HTR-8/SVneo (cell line): ENCODE data around the gene ADM2.
"Not testable (repeated sequence)": the region's sequence is repeated elsewhere in the genome, so short reads cannot be mapped to it uniquely, and the experiment has no call there.

Experiments used
- DNase-seq: peaks from one replicate; pipeline ENCODE4 v3.0.0; 2011; ENCODE audit warnings: low spot score, mixed read lengths; ENCODE audit not compliant: insufficient read length
- FAIRE-seq: peaks from 2 replicates; lab custom pipeline; 2011; peaks lifted over from hg19 to GRCh38; lab: Jason Lieb, UNC

Gene ADM2

GRCh38 chr22:50481440-50482106, at the start of gene ADM2:
Gene ADM2, plus strand, starts transcription at chr22:50481543. Its CDS starts 305 bp downstream, at chr22:50481848.
- FAIRE-seq (no peak), DNase-seq (peak; percentile 53)

DNA sequence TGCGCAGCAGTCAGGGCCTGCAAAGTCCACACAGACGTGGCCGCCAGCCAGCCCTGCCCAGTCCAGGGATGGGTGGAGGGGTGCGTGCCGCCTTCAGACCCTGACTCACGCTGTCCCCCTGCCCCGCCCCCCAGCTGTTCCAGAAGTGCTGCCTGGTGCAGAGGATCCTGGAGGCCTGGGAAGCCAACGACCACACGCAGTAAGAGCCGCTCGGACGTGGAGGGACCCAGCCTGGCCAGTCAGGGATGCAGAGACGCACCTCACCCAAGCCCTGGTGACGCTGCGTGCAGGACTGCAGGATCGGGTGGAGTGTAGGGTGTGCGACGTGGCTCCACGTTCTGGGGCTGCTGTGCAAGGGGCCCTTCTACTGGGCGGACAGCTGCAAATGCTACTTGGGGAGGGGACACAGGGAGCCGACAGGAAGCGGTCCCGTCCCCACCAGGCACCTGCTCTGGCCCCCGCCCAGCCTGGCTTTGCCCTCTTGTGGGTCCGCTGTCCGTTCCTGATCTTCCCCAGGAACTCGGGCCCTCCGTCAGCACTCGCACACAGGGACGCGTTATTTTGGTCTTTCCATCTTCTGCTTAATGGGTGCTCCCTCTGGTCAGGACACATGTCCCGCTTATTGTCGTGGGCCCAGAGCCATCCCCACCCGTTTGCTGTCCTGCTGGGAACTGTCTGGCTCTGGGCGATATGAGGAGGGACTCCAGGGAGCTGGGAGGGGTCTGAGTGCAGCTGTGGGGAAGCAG, 49.0 kb upstream of the ADM2 start:
- FAIRE-seq (no peak), DNase-seq (no peak)

DNA sequence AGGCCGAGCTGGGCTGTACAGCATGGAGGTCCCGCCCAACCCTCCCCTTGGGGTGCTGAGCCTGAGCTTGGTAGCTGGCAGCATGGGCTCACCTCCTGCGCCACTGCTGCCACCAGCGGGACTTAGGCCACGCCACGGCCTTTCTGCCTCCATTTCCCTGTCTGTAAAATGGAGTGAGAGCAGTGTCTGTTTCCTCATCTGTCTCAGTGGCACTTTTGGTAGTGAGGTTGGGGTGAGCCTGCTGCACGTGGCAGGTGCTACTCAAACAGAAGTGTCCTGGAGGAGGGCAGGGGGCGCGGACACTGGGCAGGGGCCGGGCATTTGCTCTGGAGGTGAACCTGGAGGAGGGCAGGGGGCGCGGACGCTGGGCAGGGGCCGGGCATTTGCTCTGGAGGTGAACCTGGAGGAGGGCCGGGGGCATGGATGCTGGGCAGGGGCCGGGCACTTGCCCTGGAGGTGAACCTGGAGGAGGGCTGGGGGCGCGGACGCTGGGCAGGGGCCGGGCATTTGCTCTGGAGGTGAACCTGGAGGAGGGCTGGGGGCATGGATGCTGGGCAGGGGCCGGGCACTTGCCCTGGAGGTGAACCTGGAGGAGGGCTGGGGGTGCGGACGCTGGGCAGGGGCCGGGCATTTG, 48.3 kb upstream of the ADM2 start:
- FAIRE-seq, DNase-seq: not testable (repeated sequence)

GRCh38 chr22:50434849-50435248, 46.5 kb upstream of the ADM2 start:
- FAIRE-seq (no peak), DNase-seq (no peak)

DNA sequence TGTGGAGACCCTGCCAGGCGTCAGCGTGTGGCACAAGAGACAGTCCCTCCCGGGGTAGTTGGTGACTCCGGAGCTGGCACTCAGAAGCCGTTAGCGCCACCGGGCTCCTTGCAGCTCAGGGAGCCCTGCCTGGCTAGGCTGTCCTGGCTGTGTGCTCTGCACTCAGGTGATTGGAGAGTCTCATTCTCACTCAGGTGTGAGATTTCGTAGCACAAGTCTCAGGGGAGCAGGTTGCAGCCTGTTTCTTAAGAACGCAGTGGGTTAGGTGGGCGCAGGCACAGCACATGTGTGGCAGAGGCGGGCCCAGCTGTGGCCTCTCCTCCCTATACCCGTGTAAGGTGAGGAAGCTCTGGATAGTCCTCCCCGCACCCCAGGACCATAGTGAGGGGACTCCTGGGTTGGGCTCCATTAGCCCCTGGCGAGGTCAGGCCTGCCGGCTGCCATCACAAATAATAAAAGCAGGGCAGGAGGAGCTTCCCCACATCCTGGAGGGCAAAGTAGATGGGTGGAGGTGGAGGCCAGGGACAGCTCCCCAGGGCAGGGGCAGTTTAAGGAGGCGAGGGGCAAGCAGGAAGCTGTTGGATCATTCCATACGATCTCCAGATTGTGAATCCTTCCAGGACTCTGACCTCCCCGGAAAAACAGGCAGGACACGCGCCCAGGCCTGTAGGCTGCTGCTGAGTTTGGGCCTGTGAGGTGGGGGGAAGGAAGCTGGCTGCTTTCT, 45.9 kb upstream of the ADM2 start:
- FAIRE-seq (no peak), DNase-seq (no peak)

DNA sequence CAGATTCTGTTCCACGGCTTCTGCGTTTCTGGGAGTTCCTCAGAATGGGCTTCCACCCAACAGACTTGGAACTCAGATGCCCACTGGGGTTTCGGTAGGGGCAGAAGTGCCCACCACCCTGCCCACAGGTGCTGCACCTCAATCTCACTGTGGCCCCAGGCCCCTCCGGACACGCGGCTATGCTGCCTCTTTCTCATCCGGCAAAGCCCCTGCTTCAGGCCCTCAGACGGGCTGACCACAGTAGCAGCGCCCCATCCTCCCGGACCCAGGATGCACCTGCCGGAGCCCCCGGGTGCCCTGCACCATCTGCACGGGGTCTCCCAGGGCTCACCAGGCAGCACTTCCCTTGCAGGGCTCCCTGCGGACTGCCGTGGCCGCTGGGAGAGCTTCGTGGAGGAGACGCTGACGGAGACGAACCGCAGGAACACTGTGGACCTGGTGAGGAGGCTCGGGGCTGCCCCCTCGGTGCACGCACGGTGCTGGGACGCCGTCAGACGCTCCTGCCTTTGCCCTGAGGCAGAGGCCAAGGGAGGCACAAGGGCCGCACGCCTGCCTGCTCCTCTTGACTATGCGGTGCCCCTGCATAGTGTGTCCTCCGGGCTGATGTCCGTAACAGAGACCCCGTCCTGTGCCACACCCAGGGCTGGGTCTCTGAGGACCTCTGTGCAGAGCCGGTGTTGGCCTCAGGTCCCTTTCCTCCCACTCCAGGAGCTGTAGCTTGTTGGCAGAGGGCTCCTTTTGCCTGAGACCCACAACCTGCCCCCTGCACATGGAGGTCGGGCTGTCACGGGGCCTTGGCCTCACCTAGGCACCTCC, 45.1 kb upstream of the ADM2 start:
- FAIRE-seq = no peak
- DNase-seq = no peak

GRCh38 chr22:50436841-50437341, 44.5 kb upstream of the ADM2 start:
- FAIRE-seq (no peak), DNase-seq (no peak)

DNA sequence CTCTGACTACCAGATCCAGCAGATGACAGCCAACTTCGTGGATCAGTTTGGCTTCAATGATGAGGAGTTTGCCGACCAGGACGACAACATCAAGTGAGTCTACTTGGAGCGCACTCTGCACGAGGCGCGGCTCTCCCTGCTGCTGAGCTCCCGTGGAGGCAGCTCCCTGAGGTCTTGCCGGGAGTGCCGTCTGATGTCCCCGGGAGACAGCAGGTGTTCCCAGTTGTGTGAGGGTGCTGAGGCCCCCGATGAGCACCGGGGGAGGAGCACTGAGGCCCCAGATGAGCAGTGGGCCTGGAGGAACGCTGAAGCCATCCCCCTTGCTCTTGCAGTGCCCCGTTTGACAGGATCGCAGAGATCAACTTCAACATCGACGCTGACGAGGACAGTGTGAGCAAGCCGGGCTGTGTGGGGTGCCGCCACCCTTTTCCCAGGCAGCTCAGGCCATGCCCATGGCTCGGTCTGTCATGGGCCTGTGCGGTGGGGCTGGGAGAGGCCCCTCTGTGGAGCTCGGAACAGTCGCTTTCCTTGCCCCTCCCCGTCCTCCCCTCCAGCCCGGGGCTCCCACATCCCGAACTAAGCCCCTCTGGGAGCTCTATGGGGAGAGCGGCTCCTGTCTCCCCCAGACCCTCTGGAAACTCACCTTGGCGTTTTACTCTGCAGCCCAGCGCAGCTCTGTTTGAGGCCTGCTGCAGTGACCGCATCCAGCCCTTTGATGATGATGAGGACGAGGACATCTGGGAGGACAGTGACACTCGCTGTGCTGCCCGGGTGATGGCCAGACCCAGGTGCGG, 43.6 kb upstream of the ADM2 start:
- FAIRE-seq (no peak), DNase-seq (no peak)

- DNase-seq (no peak), FAIRE-seq (no peak)
Measured at GRCh38 chr22:50438305-50439275, 42.8 kb upstream of the ADM2 start.

GRCh38 chr22:50439314-50439870, 42.0 kb upstream of the ADM2 start:
- FAIRE-seq (no peak), DNase-seq (no peak)

DNA sequence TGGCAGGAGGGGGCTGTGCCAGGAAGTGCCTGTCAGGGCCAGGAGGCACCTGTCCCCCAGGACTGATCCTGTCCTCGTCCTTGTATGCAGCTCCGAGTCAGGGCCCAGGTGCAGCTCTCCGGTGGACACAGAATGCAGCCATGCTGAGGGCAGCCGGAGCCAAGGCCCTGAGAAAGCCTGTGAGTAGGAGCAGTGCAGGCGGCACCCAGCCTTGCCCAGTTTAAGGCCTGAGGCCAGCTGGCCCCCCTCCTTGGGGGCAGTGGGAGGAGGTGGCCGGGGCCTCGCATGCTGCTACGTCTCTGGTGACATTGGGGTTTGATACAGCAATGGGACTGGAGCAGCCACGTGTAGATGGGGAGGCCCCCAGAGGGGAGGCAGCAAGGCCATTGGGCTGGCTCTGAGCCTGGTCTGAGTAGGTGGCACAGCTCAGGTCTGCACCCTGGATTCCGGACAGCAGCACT, 41.4 kb upstream of the ADM2 start:
- no peak for DNase-seq
- no peak for FAIRE-seq

DNA sequence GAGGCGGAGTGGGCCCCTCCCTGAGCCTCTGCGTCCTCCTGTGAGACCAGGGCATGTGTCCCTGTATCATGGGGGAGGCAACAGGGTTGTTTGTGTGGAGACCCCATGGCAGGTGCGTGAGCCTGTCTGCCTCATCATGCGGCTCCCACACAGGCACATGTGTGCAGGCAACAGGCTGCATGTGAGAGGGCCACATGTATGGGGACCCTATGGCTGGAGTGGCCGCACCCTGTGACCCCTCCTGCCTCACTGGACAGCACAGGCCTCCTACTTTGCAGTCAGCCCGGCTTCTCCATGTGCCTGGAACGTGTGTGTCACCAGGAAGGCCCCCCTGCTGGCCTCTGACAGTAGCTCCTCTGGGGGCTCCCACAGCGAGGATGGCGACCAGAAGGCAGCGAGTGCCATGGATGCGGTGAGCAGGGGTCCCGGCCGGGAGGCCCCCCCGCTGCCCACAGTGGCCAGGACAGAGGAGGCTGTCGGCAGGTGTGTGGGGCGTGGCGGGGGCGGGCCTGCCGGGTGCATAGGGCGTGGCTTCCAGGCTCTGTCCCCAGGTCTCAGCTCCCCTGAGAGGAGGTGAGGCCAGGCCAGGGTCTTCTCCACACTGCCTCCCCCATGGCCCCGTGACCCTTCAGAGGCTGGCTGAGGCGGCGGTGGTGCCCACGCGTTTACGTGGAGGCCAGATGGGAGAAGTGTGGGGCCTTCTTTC, 40.6 kb upstream of the ADM2 start:
- DNase-seq = no peak
- no peak for FAIRE-seq

DNA sequence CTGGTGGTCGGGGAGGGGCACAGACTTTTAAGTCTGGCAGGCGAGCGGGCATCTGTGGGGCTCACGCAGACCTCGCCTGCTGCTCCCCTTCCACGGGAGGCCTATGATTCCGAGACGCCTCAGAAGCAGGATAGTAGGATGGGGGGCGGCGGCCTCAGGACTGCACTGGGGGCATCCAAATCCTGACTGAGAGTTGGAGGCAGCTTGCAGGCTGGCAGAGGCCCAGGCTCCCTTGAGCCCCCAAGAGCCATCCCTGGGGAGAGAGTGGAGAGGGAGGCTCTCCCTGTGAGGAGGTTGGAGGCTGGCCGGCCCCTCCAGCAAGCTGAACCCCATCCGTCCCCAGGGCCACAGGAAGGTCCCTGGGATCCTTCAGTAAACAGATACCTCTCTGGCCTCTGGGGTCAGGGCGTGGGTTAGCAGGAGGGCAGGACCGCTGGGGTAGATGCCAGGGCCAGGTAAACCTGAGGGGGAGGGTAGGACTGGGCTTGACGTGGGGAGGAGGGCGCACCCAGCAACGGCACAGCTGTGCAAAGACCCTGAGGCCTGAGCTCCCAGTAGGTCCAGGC, 39.8 kb upstream of the ADM2 start:
- no peak for FAIRE-seq
- DNase-seq = no peak

DNA sequence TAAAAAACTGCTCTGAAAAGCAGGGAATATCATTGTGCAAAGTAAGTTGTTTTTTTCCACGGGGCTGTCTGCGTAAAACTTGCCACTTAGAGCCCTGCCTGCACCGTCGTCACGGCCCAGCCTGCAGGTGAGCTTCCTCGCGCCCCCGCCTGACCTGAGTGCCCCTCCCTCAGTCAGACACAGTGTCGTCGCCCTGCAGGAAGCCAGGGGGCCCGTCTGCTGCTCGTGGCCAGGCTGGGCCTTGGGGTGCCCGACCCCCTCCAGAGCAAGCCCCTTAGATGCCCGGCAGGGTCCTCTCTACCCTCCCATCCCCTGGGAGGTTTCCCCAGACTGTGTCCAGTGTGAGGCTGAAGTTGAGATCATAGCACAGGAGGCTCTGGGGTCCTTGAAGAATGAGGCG, 38.1 kb upstream of the ADM2 start:
- FAIRE-seq (no peak), DNase-seq (no peak)

DNA sequence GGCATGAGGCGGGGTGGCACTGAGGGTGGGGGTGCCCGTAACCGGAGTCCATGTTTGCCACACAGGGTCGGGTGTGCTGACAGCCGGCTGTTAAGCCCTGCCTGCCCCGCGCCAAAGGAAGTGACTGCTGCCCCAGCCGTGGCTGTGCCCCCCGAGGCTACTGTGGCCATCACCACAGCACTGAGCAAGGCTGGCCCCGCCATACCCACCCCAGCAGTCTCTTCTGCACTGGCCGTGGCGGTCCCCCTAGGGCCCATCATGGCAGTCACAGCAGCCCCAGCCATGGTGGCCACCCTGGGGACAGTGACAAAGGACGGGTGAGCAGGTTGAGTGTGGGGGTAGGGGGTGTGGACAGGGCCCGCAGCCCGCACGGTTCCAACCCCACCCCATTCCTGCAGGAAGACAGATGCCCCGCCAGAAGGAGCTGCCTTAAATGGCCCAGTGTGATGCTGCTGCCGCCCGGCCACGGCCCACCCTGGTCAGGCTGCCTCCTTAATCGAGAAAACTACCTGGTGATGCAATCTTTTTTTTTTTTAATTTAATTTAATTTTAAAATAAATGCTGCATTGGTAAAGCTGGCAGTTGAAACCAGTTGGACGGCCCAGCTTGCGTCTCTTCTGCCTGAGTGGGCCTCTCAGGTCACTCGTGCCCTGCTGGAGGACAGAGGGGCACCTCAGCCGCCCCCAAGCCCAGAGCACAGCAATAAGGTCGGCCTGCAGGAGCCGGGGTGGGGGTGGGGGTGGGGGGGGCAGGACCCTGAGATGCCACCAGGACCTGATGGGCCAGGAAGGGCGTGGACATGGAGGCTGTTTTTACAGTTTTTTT, 37.3 kb upstream of the ADM2 start:
- no peak for FAIRE-seq
- DNase-seq = no peak

GRCh38 chr22:50444663-50445062, 36.7 kb upstream of the ADM2 start:
- DNase-seq (no peak), FAIRE-seq (no peak)
